ENCODE data around the gene CENPE.
"Not testable (repeated sequence)": the region's sequence is repeated elsewhere in the genome, so short reads cannot be mapped to it uniquely, and the experiment has no call there.

CENPE gene

GRCh38 chr4:103199009-103199408 lies 866 bp upstream of the CENPE start:
- DNase-seq (ENCODE audit: extremely low read depth, low read depth) = no peak
- no peak for TF ChIP-seq CTCF (IDR thresholded peaks at IDR 0.05; ENCODE audit: low read depth, low read length)

GRCh38 chr4:103197765-103198110 lies 405 bp downstream of the CENPE start:
- DNase-seq (ENCODE audit: extremely low read depth, low read depth) = no peak
- TF ChIP-seq CTCF (IDR thresholded peaks at IDR 0.05; ENCODE audit: low read depth, low read length) = no peak

GRCh38 chr4:103193457-103193856 lies 4.7 kb downstream of the CENPE start:
- TF ChIP-seq CTCF (IDR thresholded peaks at IDR 0.05; ENCODE audit: low read depth, low read length) = no peak

GRCh38 chr4:103171006-103171405 lies 27.1 kb downstream of the CENPE start:
- no peak for TF ChIP-seq CTCF (IDR thresholded peaks at IDR 0.05; ENCODE audit: low read depth, low read length)
- DNase-seq (ENCODE audit: extremely low read depth, low read depth) = no peak

More at GRCh38 chr4:103193457-103193856, 4.7 kb downstream of the CENPE start:
- DNase-seq (ENCODE audit: extremely low read depth, low read depth) = no peak

GRCh38 chr4:103169750-103170149 lies 28.4 kb downstream of the CENPE start:
- not testable (repeated sequence) for DNase-seq (ENCODE audit: extremely low read depth, low read depth)

GRCh38 chr4:103168993-103169392 lies 29.1 kb downstream of the CENPE start:
- no peak for DNase-seq (ENCODE audit: extremely low read depth, low read depth)
- TF ChIP-seq CTCF (IDR thresholded peaks at IDR 0.05; ENCODE audit: low read depth, low read length) = no peak

DNA sequence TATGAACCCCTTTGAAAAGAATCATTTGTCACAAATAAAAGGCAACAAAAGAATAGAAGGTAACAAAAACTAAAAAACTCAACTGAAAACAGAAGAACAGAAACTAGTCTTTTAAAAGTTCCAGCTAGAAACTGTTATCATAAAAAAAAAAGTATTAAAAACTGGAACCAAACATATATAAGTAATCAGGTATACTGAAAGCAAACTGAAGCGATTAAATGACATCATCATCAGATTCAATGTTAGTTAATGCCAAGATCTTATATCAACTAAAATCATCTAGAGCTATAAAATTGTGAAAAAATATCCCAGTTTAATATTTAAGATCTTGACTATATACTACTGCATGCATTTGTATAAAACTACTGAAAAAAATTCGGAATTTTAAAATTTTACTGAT lies 36.0 kb downstream of the CENPE start:
- no peak for TF ChIP-seq CTCF (IDR thresholded peaks at IDR 0.05; ENCODE audit: low read depth, low read length)
- DNase-seq (ENCODE audit: extremely low read depth, low read depth) = no peak

- TF ChIP-seq CTCF (IDR thresholded peaks at IDR 0.05; ENCODE audit: low read depth, low read length) = no peak
- no peak for DNase-seq (ENCODE audit: extremely low read depth, low read depth)
These were observed 39.4 kb downstream of the CENPE start for GRCh38 chr4:103158760-103159159.
